ENCODE measurements around the gene TNRC6B.
"Not testable (repeated sequence)": the region's sequence is repeated elsewhere in the genome, so short reads cannot be mapped to it uniquely, and the experiment has no call there.

TNRC6B gene

GRCh38 chr22:40285513-40285912 is 107.8 kb downstream of the TNRC6B start:
- peaks cover 74% of the 10 kb centered on the region for H3K36me3 Mint-ChIP-seq (ENCODE audit: low read depth)
- peaks cover 61% of the 10 kb centered on the region for H3K4me1 Mint-ChIP-seq (ENCODE audit: low read depth)
- H3K4me3 Mint-ChIP-seq = peak overlapping the region; percentile 35

GRCh38 chr22:40289991-40290459 is 112.3 kb downstream of the TNRC6B start:
- H3K4me1 Mint-ChIP-seq (ENCODE audit: low read depth) = peaks cover 71% of the 10 kb centered on the region
- H3K27ac Mint-ChIP-seq = peak overlapping the region; percentile 94
- H3K36me3 Mint-ChIP-seq (ENCODE audit: low read depth) = peaks cover 74% of the 10 kb centered on the region
- no peaks in the 10 kb centered on the region for H3K9me3 Mint-ChIP-seq
- peak; percentile 83 for DNase-seq
- H3K4me3 Mint-ChIP-seq = peak overlapping the region; percentile 50
- H3K27me3 Mint-ChIP-seq = no peaks in the 10 kb centered on the region

More at GRCh38 chr22:40285513-40285912, 107.8 kb downstream of the TNRC6B start:
- no peak for DNase-seq
- H3K9me3 Mint-ChIP-seq = no peaks in the 10 kb centered on the region
- peak overlapping the region; percentile 84 for H3K27ac Mint-ChIP-seq
- H3K27me3 Mint-ChIP-seq = no peaks in the 10 kb centered on the region

- H3K27ac Mint-ChIP-seq = peak overlapping the region; percentile 94
- H3K27me3 Mint-ChIP-seq = no peaks in the 10 kb centered on the region
- H3K9me3 Mint-ChIP-seq = no peaks in the 10 kb centered on the region
- H3K4me1 Mint-ChIP-seq (ENCODE audit: low read depth) = peaks cover 70% of the 10 kb centered on the region
- H3K36me3 Mint-ChIP-seq (ENCODE audit: low read depth) = peaks cover 73% of the 10 kb centered on the region
- peak overlapping the region; percentile 50 for H3K4me3 Mint-ChIP-seq
- no peak for DNase-seq
These were observed 112.8 kb downstream of the TNRC6B start for GRCh38 chr22:40290516-40290915.

GRCh38 chr22:40294696-40295095 is 117.0 kb downstream of the TNRC6B start:
- no peak for DNase-seq
- Mint-ChIP-seq H3K27ac (peak overlapping the region; percentile 27), H3K4me3 (no peak overlapping the region), H3K4me1 (ENCODE audit: low read depth) (peaks cover 40% of the 10 kb centered on the region), H3K36me3 (ENCODE audit: low read depth) (peaks cover 62% of the 10 kb centered on the region), H3K9me3 (no peaks in the 10 kb centered on the region), H3K27me3 (no peaks in the 10 kb centered on the region)

- Mint-ChIP-seq H3K4me1 (ENCODE audit: low read depth) (peaks cover 27% of the 10 kb centered on the region), H3K36me3 (ENCODE audit: low read depth) (peaks cover 66% of the 10 kb centered on the region), H3K9me3 (no peaks in the 10 kb centered on the region), H3K4me3 (no peak overlapping the region), H3K27ac (peak overlapping the region; percentile 61), H3K27me3 (no peaks in the 10 kb centered on the region)
- DNase-seq = no peak
These were observed 122.6 kb downstream of the TNRC6B start for GRCh38 chr22:40300316-40300715.

GRCh38 chr22:40300884-40301672 is 123.4 kb downstream of the TNRC6B start:
- Mint-ChIP-seq H3K36me3 (ENCODE audit: low read depth) (peaks cover 60% of the 10 kb centered on the region), H3K9me3 (no peaks in the 10 kb centered on the region), H3K27ac (peak overlapping the region; percentile 40), H3K4me3 (no peak overlapping the region), H3K27me3 (no peaks in the 10 kb centered on the region), H3K4me1 (ENCODE audit: low read depth) (peaks cover 25% of the 10 kb centered on the region)
- no peak for DNase-seq

- Mint-ChIP-seq H3K4me1 (ENCODE audit: low read depth) (peaks cover 26% of the 10 kb centered on the region), H3K27ac (peak overlapping the region; percentile 40), H3K36me3 (ENCODE audit: low read depth) (peaks cover 57% of the 10 kb centered on the region), H3K9me3 (no peaks in the 10 kb centered on the region), H3K4me3 (no peak overlapping the region), H3K27me3 (no peaks in the 10 kb centered on the region)
- no peak for DNase-seq
These were observed 124.4 kb downstream of the TNRC6B start for GRCh38 chr22:40302149-40302548.

GRCh38 chr22:40305625-40306024 is 127.9 kb downstream of the TNRC6B start:
- no peak overlapping the region for H3K4me3 Mint-ChIP-seq
- peaks cover 74% of the 10 kb centered on the region for H3K36me3 Mint-ChIP-seq (ENCODE audit: low read depth)
- H3K27ac Mint-ChIP-seq = no peak overlapping the region
- peaks cover 47% of the 10 kb centered on the region for H3K4me1 Mint-ChIP-seq (ENCODE audit: low read depth)
- H3K27me3 Mint-ChIP-seq = no peaks in the 10 kb centered on the region
- no peak for DNase-seq
- no peaks in the 10 kb centered on the region for H3K9me3 Mint-ChIP-seq

- no peak for DNase-seq
- H3K9me3 Mint-ChIP-seq = no peaks in the 10 kb centered on the region
- no peak overlapping the region for H3K4me3 Mint-ChIP-seq
- peaks cover 80% of the 10 kb centered on the region for H3K36me3 Mint-ChIP-seq (ENCODE audit: low read depth)
- no peaks in the 10 kb centered on the region for H3K27me3 Mint-ChIP-seq
- H3K27ac Mint-ChIP-seq = peak overlapping the region; percentile 83
- peaks cover 32% of the 10 kb centered on the region for H3K4me1 Mint-ChIP-seq (ENCODE audit: low read depth)
These were observed 131.4 kb downstream of the TNRC6B start for GRCh38 chr22:40308999-40309573.

GRCh38 chr22:40309631-40310030 is 131.9 kb downstream of the TNRC6B start:
- DNase-seq = no peak
- Mint-ChIP-seq H3K4me1 (ENCODE audit: low read depth) (peaks cover 31% of the 10 kb centered on the region), H3K27me3 (no peaks in the 10 kb centered on the region), H3K27ac (peak overlapping the region; percentile 83), H3K9me3 (no peaks in the 10 kb centered on the region), H3K36me3 (ENCODE audit: low read depth) (peaks cover 82% of the 10 kb centered on the region), H3K4me3 (no peak overlapping the region)

GRCh38 chr22:40310081-40310767 is 132.5 kb downstream of the TNRC6B start:
- H3K27ac Mint-ChIP-seq = peak overlapping the region; percentile 36
- no peak for DNase-seq
- H3K9me3 Mint-ChIP-seq = no peaks in the 10 kb centered on the region
- peaks cover 82% of the 10 kb centered on the region for H3K36me3 Mint-ChIP-seq (ENCODE audit: low read depth)
- H3K4me1 Mint-ChIP-seq (ENCODE audit: low read depth) = peaks cover 31% of the 10 kb centered on the region
- no peak overlapping the region for H3K4me3 Mint-ChIP-seq
- no peaks in the 10 kb centered on the region for H3K27me3 Mint-ChIP-seq

- Mint-ChIP-seq H3K27ac (peak overlapping the region; percentile 24), H3K27me3 (no peaks in the 10 kb centered on the region)
These were observed 133.0 kb downstream of the TNRC6B start for GRCh38 chr22:40310768-40311120.

GRCh38 chr22:40311646-40312045 is 133.9 kb downstream of the TNRC6B start:
- peaks cover 34% of the 10 kb centered on the region for H3K4me1 Mint-ChIP-seq (ENCODE audit: low read depth)
- H3K27ac Mint-ChIP-seq = peak overlapping the region; percentile 42

More at GRCh38 chr22:40310768-40311120, 133.0 kb downstream of the TNRC6B start:
- DNase-seq = no peak
- Mint-ChIP-seq H3K36me3 (ENCODE audit: low read depth) (peaks cover 86% of the 10 kb centered on the region), H3K4me3 (no peak overlapping the region), H3K9me3 (no peaks in the 10 kb centered on the region), H3K4me1 (ENCODE audit: low read depth) (peaks cover 29% of the 10 kb centered on the region)

GRCh38 chr22:40312050-40312449 is 134.3 kb downstream of the TNRC6B start:
- H3K27ac Mint-ChIP-seq = peak overlapping the region; percentile 67

More at GRCh38 chr22:40311646-40312045, 133.9 kb downstream of the TNRC6B start:
- H3K27me3 Mint-ChIP-seq, H3K9me3 Mint-ChIP-seq, DNase-seq, H3K4me3 Mint-ChIP-seq: not testable (repeated sequence)
- H3K36me3 Mint-ChIP-seq (ENCODE audit: low read depth) = peaks cover 92% of the 10 kb centered on the region

More at GRCh38 chr22:40312050-40312449, 134.3 kb downstream of the TNRC6B start:
- Mint-ChIP-seq H3K27me3 (no peaks in the 10 kb centered on the region), H3K9me3 (no peaks in the 10 kb centered on the region), H3K4me1 (ENCODE audit: low read depth) (peaks cover 38% of the 10 kb centered on the region), H3K4me3 (no peak overlapping the region), H3K36me3 (ENCODE audit: low read depth) (peaks cover 94% of the 10 kb centered on the region)
- no peak for DNase-seq
